Measurements from ENCODE around the gene CEP72.

The CEP72 gene

GRCh38 chr5:659496-660263 lies 47.5 kb downstream of the CEP72 start:
- no peaks in the 10 kb centered on the region for H3K4me1 ChIP-seq (ENCODE audit: control extremely low read depth in 1 of 4, control insufficient read depth in 4 of 4, insufficient read depth in 4 of 4, low read length in 3 of 4)
- POLR2A ChIA-PET, result no interaction called here
- peaks cover 9 to 66% (median 51%) of the 10 kb centered on the region in 4 experiments for H3K36me3 ChIP-seq (ENCODE audit: control insufficient read depth in 4 of 4, insufficient read depth in 4 of 4, low read length in 3 of 4)
- H3K27me3 ChIP-seq (replicated peaks in 2 of 5; ENCODE audit: control insufficient read depth in 4 of 5, insufficient read depth in 5 of 5, low read length in 4 of 5), result no peaks in the 10 kb centered on the region
- no peak overlapping the region for H3K27ac ChIP-seq (ENCODE audit: insufficient read depth in 1 of 2, low read depth in 1 of 2, low read length in 2 of 2, poor library complexity in 1 of 2, severe bottlenecking in 2 of 2)
- peaks cover 0 to 13% (median 5%) of the 10 kb centered on the region in 5 experiments for H3K9me3 ChIP-seq (ENCODE audit: control extremely low read depth in 1 of 5, control insufficient read depth in 4 of 5, insufficient read depth in 2 of 5, low read depth in 1 of 5, low read length in 4 of 5)
- DNase-seq, result no peak
- H3K4me3 ChIP-seq (ENCODE audit: control insufficient read depth in 1 of 7, extremely low read depth in 1 of 7, insufficient read depth in 4 of 7, low read depth in 2 of 7, low read length in 6 of 7), result no peak overlapping the region
- CTCF ChIA-PET, result no interaction called here
- WGBS (ENCODE audit: insufficient coverage), result 98% methylated on average over 8 of the region's 16 CpGs

- no peak for DNase-seq
- Histone ChIP-seq H3K27me3 (replicated peaks in 2 of 5; ENCODE audit: control insufficient read depth in 4 of 5, insufficient read depth in 5 of 5, low read length in 4 of 5) (no peaks in the 10 kb centered on the region), H3K36me3 (ENCODE audit: control insufficient read depth in 4 of 4, insufficient read depth in 4 of 4, low read length in 3 of 4) (peaks cover 13 to 70% (median 53%) of the 10 kb centered on the region in 4 experiments), H3K4me3 (ENCODE audit: control insufficient read depth in 1 of 7, extremely low read depth in 1 of 7, insufficient read depth in 4 of 7, low read depth in 2 of 7, low read length in 6 of 7) (no peak overlapping the region), H3K4me1 (ENCODE audit: control extremely low read depth in 1 of 4, control insufficient read depth in 4 of 4, insufficient read depth in 4 of 4, low read length in 3 of 4) (no peaks in the 10 kb centered on the region), H3K27ac (ENCODE audit: insufficient read depth in 1 of 2, low read depth in 1 of 2, low read length in 2 of 2, poor library complexity in 1 of 2, severe bottlenecking in 2 of 2) (no peak overlapping the region), H3K9me3 (ENCODE audit: control extremely low read depth in 1 of 5, control insufficient read depth in 4 of 5, insufficient read depth in 2 of 5, low read depth in 1 of 5, low read length in 4 of 5) (peaks cover 0 to 13% (median 5%) of the 10 kb centered on the region in 5 experiments)
- CTCF ChIA-PET, result no interaction called here
- POLR2A ChIA-PET, result no interaction called here
- WGBS (ENCODE audit: insufficient coverage), result 100% methylated on average over 2 of the region's 11 CpGs
Measured at GRCh38 chr5:660491-661030, 48.4 kb downstream of the CEP72 start.

GRCh38 chr5:661891-662750 lies 50.0 kb downstream of the CEP72 start:
- no peak overlapping the region for H3K4me3 ChIP-seq (ENCODE audit: control insufficient read depth in 1 of 7, extremely low read depth in 1 of 7, insufficient read depth in 4 of 7, low read depth in 2 of 7, low read length in 6 of 7)
- H3K4me1 ChIP-seq (ENCODE audit: control extremely low read depth in 1 of 4, control insufficient read depth in 4 of 4, insufficient read depth in 4 of 4, low read length in 3 of 4), result no peaks in the 10 kb centered on the region
- DNase-seq, result no peak
- no peak overlapping the region for H3K27ac ChIP-seq (ENCODE audit: insufficient read depth in 1 of 2, low read depth in 1 of 2, low read length in 2 of 2, poor library complexity in 1 of 2, severe bottlenecking in 2 of 2)
- H3K9me3 ChIP-seq (ENCODE audit: control extremely low read depth in 1 of 5, control insufficient read depth in 4 of 5, insufficient read depth in 2 of 5, low read depth in 1 of 5, low read length in 4 of 5), result peaks cover 0 to 11% (median 5%) of the 10 kb centered on the region in 5 experiments
- POLR2A ChIA-PET, result no interaction called here
- CTCF ChIA-PET, result no interaction called here
- WGBS (ENCODE audit: insufficient coverage), result 96% methylated on average over 53 of the region's 53 CpGs
- H3K36me3 ChIP-seq (ENCODE audit: control insufficient read depth in 4 of 4, insufficient read depth in 4 of 4, low read length in 3 of 4), result peaks cover 13 to 70% (median 49%) of the 10 kb centered on the region in 4 experiments
- H3K27me3 ChIP-seq (replicated peaks in 2 of 5; ENCODE audit: control insufficient read depth in 4 of 5, insufficient read depth in 5 of 5, low read length in 4 of 5), result no peaks in the 10 kb centered on the region

GRCh38 chr5:662751-663435 lies 50.8 kb downstream of the CEP72 start:
- Histone ChIP-seq H3K27me3 (replicated peaks in 2 of 5; ENCODE audit: control insufficient read depth in 4 of 5, insufficient read depth in 5 of 5, low read length in 4 of 5) (no peaks in the 10 kb centered on the region), H3K27ac (ENCODE audit: insufficient read depth in 1 of 2, low read depth in 1 of 2, low read length in 2 of 2, poor library complexity in 1 of 2, severe bottlenecking in 2 of 2) (no peak overlapping the region), H3K36me3 (ENCODE audit: control insufficient read depth in 4 of 4, insufficient read depth in 4 of 4, low read length in 3 of 4) (peaks cover 9 to 68% (median 43%) of the 10 kb centered on the region in 4 experiments), H3K4me1 (ENCODE audit: control extremely low read depth in 1 of 4, control insufficient read depth in 4 of 4, insufficient read depth in 4 of 4, low read length in 3 of 4) (no peaks in the 10 kb centered on the region), H3K4me3 (ENCODE audit: control insufficient read depth in 1 of 7, extremely low read depth in 1 of 7, insufficient read depth in 4 of 7, low read depth in 2 of 7, low read length in 6 of 7) (no peak overlapping the region), H3K9me3 (ENCODE audit: control extremely low read depth in 1 of 5, control insufficient read depth in 4 of 5, insufficient read depth in 2 of 5, low read depth in 1 of 5, low read length in 4 of 5) (peaks cover 0 to 5% (median 2%) of the 10 kb centered on the region in 5 experiments)
- ChIA-PET POLR2A (no interaction called here), CTCF (no interaction called here)
- WGBS (ENCODE audit: insufficient coverage), result 95% methylated on average over 56 of the region's 56 CpGs
- DNase-seq, result no peak

- H3K27ac ChIP-seq (ENCODE audit: insufficient read depth in 1 of 2, low read depth in 1 of 2, low read length in 2 of 2, poor library complexity in 1 of 2, severe bottlenecking in 2 of 2), result no peak overlapping the region
- no peak for DNase-seq
- H3K4me3 ChIP-seq (ENCODE audit: control insufficient read depth in 1 of 7, extremely low read depth in 1 of 7, insufficient read depth in 4 of 7, low read depth in 2 of 7, low read length in 6 of 7), result no peak overlapping the region
- H3K36me3 ChIP-seq (ENCODE audit: control insufficient read depth in 4 of 4, insufficient read depth in 4 of 4, low read length in 3 of 4), result peaks cover 7 to 63% (median 40%) of the 10 kb centered on the region in 4 experiments
- no peaks in the 10 kb centered on the region for H3K27me3 ChIP-seq (replicated peaks in 2 of 5; ENCODE audit: control insufficient read depth in 4 of 5, insufficient read depth in 5 of 5, low read length in 4 of 5)
- POLR2A ChIA-PET, result no interaction called here
- H3K4me1 ChIP-seq (ENCODE audit: control extremely low read depth in 1 of 4, control insufficient read depth in 4 of 4, insufficient read depth in 4 of 4, low read length in 3 of 4), result no peaks in the 10 kb centered on the region
- 97% methylated on average over 32 of the region's 38 CpGs for WGBS (ENCODE audit: insufficient coverage)
- peaks cover 0 to 5% (median 0%) of the 10 kb centered on the region in 5 experiments for H3K9me3 ChIP-seq (ENCODE audit: control extremely low read depth in 1 of 5, control insufficient read depth in 4 of 5, insufficient read depth in 2 of 5, low read depth in 1 of 5, low read length in 4 of 5)
- CTCF ChIA-PET, result interaction anchor here (1.2 kb wide), 1 partner anchor 237 kb away, joined by 3 read pairs; no protein-coding TSS in a partner anchor
Measured at GRCh38 chr5:663436-664342, 51.5 kb downstream of the CEP72 start.

GRCh38 chr5:664343-664993 lies 52.3 kb downstream of the CEP72 start:
- DNase-seq, result no peak
- Histone ChIP-seq H3K27ac (ENCODE audit: insufficient read depth in 1 of 2, low read depth in 1 of 2, low read length in 2 of 2, poor library complexity in 1 of 2, severe bottlenecking in 2 of 2) (no peak overlapping the region), H3K4me1 (ENCODE audit: control extremely low read depth in 1 of 4, control insufficient read depth in 4 of 4, insufficient read depth in 4 of 4, low read length in 3 of 4) (no peaks in the 10 kb centered on the region), H3K9me3 (ENCODE audit: control extremely low read depth in 1 of 5, control insufficient read depth in 4 of 5, insufficient read depth in 2 of 5, low read depth in 1 of 5, low read length in 4 of 5) (peaks cover 0 to 5% (median 0%) of the 10 kb centered on the region in 5 experiments), H3K27me3 (replicated peaks in 2 of 5; ENCODE audit: control insufficient read depth in 4 of 5, insufficient read depth in 5 of 5, low read length in 4 of 5) (no peaks in the 10 kb centered on the region), H3K4me3 (ENCODE audit: control insufficient read depth in 1 of 7, extremely low read depth in 1 of 7, insufficient read depth in 4 of 7, low read depth in 2 of 7, low read length in 6 of 7) (no peak overlapping the region), H3K36me3 (ENCODE audit: control insufficient read depth in 4 of 4, insufficient read depth in 4 of 4, low read length in 3 of 4) (peaks cover 7 to 58% (median 34%) of the 10 kb centered on the region in 4 experiments)
- CTCF ChIA-PET, result interaction anchor here (0.6 to 1.2 kb wide), 2 partner anchors 132 to 236 kb away, joined by 3 read pairs; no protein-coding TSS in a partner anchor
- 97% methylated on average over 23 of the region's 24 CpGs for WGBS (ENCODE audit: insufficient coverage)
- POLR2A ChIA-PET, result no interaction called here

All from common myeloid progenitor, CD34-positive (primary cell).